GM23338 (cell line): ENCODE results near the gene ZNF318. TPM values are rescaled to one million over a fixed set of nuclear protein-coding genes. Genes with fewer than 3 reads are reported as not detected.

ENCODE experiments used
- polyA plus RNA-seq: library from polyadenylated mRNA; unstranded; fragments of >200 nt; fragmentation: Nextera tagmentation; extraction: Ambion mirVana; gene quantifications from 2 replicates; pipeline ENCODE4 v1.2.1, GENCODE V29; 2016
- small RNA-seq: library from RNA; depleted of rRNA; stranded (forward); fragments of <200 nt; gene quantifications from one replicate; pipeline ENCODE3, GENCODE V24; 2014; ENCODE audit warnings: low replicate concordance
- total RNA-seq: library from RNA; depleted of rRNA; stranded (reverse); fragments of >200 nt; shearing (Covaris generic); gene quantifications from 2 replicates; pipeline ENCODE4 v1.2.3, GENCODE V29; 2014; rRNA removed

The ZNF318 gene
- total and polyA plus RNA-seq, 2 experiments from 2014 or later: 8.7 to 19.5 TPM

Small RNA genes lying within 50 kb of the gene (small RNA-seq; reads per million reads assigned to genes)
- not detected for gene AL590383.1
- gene RPL12P47: not detected

Other genes starting within 250 kb of the ZNF318 start
- 49.7 and 54.9 TPM in 2 replicates for gene SRF, start 198.4 kb downstream of the ZNF318 start, total RNA-seq
- gene SRF, start 198.4 kb downstream of the ZNF318 start, polyA plus RNA-seq: 9.9 and 13.4 TPM in 2 replicates
- gene CUL9, start 187.5 kb downstream of the ZNF318 start, total RNA-seq: 11.3 and 14.2 TPM in 2 replicates
- gene CUL9, start 187.5 kb downstream of the ZNF318 start, polyA plus RNA-seq: 2.6 and 4.9 TPM in 2 replicates
- gene DNPH1, start 140.2 kb downstream of the ZNF318 start, total RNA-seq: 18.0 and 29.2 TPM in 2 replicates
- gene DNPH1, start 140.2 kb downstream of the ZNF318 start, polyA plus RNA-seq: 43.4 and 50.0 TPM in 2 replicates
- gene TTBK1, start 126.2 kb downstream of the ZNF318 start, total RNA-seq: 1.1 and 1.2 TPM in 2 replicates
- gene TTBK1, start 126.2 kb downstream of the ZNF318 start, polyA plus RNA-seq: 0.14 and 0.29 TPM in 2 replicates
- gene SLC22A7, start 71.4 kb downstream of the ZNF318 start, total RNA-seq: not detected in 2 replicates
- 0.14 and 0.31 TPM in 2 replicates for gene SLC22A7, start 71.4 kb downstream of the ZNF318 start, polyA plus RNA-seq
- gene CRIP3, start 60.8 kb downstream of the ZNF318 start, total RNA-seq: 18.8 and 22.0 TPM in 2 replicates
- 36.0 and 39.9 TPM in 2 replicates for gene CRIP3, start 60.8 kb downstream of the ZNF318 start, polyA plus RNA-seq
- 16.7 and 16.9 TPM in 2 replicates for gene ABCC10, start 57.9 kb upstream of the ZNF318 start, total RNA-seq
- gene ABCC10, start 57.9 kb upstream of the ZNF318 start, polyA plus RNA-seq: 17.5 and 18.9 TPM in 2 replicates
- gene DLK2, start 85.9 kb upstream of the ZNF318 start, total RNA-seq: 0.16 and 0.21 TPM in 2 replicates
- gene DLK2, start 85.9 kb upstream of the ZNF318 start, polyA plus RNA-seq: 0.47 and 0.57 TPM in 2 replicates
- 33.3 and 34.3 TPM in 2 replicates for gene TJAP1, start 107.9 kb upstream of the ZNF318 start, total RNA-seq
- gene TJAP1, start 107.9 kb upstream of the ZNF318 start, polyA plus RNA-seq: 16.9 and 17.6 TPM in 2 replicates
- 0.08 and 0.59 TPM in 2 replicates for gene LRRC73, start 140.7 kb upstream of the ZNF318 start, total RNA-seq
- gene LRRC73, start 140.7 kb upstream of the ZNF318 start, polyA plus RNA-seq: 0.26 TPM in 1 of 2 replicates, not detected in the other
- 94.3 and 119 TPM in 2 replicates for gene YIPF3, start 147.3 kb upstream of the ZNF318 start, total RNA-seq
- gene YIPF3, start 147.3 kb upstream of the ZNF318 start, polyA plus RNA-seq: 60.6 and 64.4 TPM in 2 replicates
- gene POLR1C, start 147.4 kb upstream of the ZNF318 start, total RNA-seq: 18.1 and 26.6 TPM in 2 replicates
- 47.0 and 48.9 TPM in 2 replicates for gene POLR1C, start 147.4 kb upstream of the ZNF318 start, polyA plus RNA-seq
- gene XPO5, start 206.4 kb upstream of the ZNF318 start, total RNA-seq: 77.4 and 95.2 TPM in 2 replicates
- 28.4 and 28.5 TPM in 2 replicates for gene XPO5, start 206.4 kb upstream of the ZNF318 start, polyA plus RNA-seq
- 7.9 and 9.4 TPM in 2 replicates for gene POLH, start 206.5 kb upstream of the ZNF318 start, total RNA-seq
- gene POLH, start 206.5 kb upstream of the ZNF318 start, polyA plus RNA-seq: 4.2 and 5.8 TPM in 2 replicates